ENCODE data around the gene CAMK1D.
A peak's percentile ranks its signal among the peaks of the same experiment; 100 is the strongest.

The CAMK1D gene

GRCh38 chr10:12405342-12406320 lies 56.3 kb downstream of the CAMK1D start:
- no peak for DNase-seq

- no peak for DNase-seq
These were observed 57.5 kb downstream of the CAMK1D start for GRCh38 chr10:12406764-12407400.

DNA sequence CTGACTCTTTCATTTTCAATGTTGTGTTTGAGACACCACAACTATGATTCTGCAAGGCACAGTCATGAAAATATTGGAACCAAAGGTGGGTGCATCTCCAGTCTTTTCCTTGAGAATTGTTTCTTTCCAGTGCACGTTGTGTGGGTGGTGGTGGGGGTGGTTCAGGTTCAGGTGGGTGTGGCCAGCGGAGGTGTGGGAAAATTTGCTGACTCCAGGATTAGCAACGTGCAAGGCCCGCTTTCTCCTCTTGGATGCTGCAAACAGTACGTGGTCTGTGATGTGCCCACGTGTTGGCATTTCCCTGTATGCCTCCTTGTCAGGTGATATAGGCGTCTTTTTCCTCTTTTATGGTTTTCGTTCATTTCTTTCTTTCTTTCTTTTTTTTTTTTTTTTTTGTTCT lies 59.1 kb downstream of the CAMK1D start:
- DNase-seq: no peak

GRCh38 chr10:12409161-12409560 lies 59.8 kb downstream of the CAMK1D start:
- DNase-seq: no peak

DNA sequence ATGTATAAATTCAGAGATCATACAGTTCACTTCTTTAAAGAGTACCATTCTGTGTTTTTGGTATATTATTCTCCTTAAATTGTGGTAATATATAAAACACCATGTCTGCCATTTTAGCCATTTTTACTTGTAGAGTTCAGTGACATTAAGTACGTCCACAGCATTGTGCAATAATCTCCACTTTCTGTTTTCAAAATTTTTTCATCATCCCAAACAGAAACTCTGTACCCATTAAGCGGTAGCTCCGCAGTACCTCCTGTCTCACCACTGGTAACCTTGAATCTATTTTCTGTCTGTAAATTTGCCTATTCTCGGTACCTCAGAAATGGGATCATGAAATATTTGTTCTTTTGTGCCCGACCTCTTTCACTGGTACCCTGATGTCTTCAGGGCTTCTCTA lies 60.3 kb downstream of the CAMK1D start:
- no peak for DNase-seq

- DNase-seq: peak; percentile 8
These were observed 63.5 kb downstream of the CAMK1D start for GRCh38 chr10:12412666-12413368.

GRCh38 chr10:12413369-12413711 lies 64.0 kb downstream of the CAMK1D start:
- no peak for DNase-seq

- no peak for DNase-seq
These were observed 65.1 kb downstream of the CAMK1D start for GRCh38 chr10:12414278-12414989.

GRCh38 chr10:12416344-12417050 lies 67.2 kb downstream of the CAMK1D start:
- DNase-seq: no peak

DNA sequence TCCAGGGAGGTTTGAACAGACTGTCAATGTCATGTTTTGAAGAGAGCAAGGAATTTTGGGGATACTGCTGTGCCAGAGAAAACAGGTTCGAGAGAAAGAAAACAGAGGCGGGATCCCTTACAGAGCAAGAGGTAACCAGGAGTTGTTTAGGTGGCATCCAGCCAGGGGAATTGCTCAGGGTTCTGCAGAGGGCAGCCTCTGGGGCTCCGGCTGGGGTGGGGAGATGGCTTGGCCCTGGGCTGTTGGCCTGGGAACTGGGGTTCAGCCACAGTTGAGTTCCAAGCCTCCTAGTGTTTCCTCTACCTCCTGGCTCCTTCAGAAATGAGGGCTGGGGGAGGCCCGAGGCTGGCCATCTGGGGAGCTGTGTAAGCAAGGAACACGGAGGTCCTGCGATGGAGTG lies 68.0 kb downstream of the CAMK1D start:
- no peak for DNase-seq

DNA sequence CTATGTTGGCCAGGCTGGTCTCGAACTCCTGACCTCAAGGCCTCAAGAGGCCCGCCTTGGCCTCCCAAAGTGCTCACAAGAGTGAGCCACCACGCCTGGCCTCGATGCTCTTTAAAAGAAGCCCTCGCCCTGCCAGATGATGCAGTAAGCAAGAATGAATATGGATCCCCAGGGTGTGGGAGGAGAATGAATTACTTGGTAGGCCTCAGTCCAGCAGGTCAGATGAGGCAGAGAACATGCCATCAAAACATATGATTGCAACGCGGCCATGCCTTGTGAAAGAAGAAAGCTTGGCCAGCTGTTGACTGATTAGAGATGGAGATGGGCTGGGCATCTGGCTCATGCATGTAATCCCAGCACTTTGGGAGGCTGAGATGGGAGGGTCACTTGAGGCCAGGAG lies 68.7 kb downstream of the CAMK1D start:
- no peak for DNase-seq

- DNase-seq: no peak
These were observed 69.4 kb downstream of the CAMK1D start for GRCh38 chr10:12418725-12419261.

DNA sequence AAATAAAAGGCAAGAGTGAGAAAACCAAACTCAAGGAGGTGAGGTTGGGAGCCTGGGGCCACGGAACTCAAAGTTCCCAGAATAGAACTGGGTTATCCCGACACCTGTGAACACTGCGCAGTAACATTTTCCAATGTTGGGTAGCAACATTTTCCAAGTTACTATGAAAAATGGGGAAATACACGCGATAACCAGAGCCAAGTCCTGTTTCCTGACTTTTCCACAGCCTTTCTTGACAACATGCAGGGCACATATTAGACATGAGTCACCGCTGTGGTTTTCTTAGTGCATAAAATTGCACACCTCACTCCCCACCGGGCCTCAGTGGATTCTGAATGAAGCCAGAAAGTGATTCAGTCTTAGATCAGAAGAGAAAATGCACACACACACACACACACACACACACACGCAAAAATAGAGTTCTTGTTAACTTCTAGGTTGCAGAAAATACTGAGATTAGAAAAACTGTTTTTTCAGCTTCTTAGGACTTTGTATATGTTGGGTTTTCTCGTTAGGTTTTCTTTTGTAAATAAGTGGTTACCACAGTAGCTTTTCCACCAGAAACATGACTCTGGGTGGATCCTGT lies 70.0 kb downstream of the CAMK1D start:
- peak; percentile 54 for DNase-seq

GRCh38 chr10:12420530-12421120 lies 71.3 kb downstream of the CAMK1D start:
- DNase-seq: no peak

DNA sequence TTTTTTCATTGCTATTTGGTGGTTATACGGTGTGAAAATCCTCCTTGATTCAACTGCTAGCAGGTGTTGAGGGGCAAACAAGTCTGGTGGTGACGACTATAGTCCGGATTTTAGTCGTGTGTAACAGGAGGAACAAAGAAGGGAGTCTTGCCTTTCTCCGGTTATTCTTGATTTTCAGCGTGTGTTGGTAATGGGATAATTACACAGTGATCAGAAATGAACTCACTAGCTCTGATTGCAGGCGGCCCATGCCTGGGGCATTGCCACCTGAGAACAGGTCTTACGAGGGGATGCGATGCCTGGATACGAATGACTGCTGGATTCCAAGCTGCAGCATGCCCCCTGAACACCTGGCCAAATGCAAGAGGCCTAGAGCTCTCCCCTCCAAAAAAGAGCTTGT lies 72.8 kb downstream of the CAMK1D start:
- no peak for DNase-seq

GRCh38 chr10:12423896-12424295 lies 74.5 kb downstream of the CAMK1D start:
- DNase-seq: no peak

- no peak for DNase-seq
These were observed 77.9 kb downstream of the CAMK1D start for GRCh38 chr10:12427276-12427675.

DNA sequence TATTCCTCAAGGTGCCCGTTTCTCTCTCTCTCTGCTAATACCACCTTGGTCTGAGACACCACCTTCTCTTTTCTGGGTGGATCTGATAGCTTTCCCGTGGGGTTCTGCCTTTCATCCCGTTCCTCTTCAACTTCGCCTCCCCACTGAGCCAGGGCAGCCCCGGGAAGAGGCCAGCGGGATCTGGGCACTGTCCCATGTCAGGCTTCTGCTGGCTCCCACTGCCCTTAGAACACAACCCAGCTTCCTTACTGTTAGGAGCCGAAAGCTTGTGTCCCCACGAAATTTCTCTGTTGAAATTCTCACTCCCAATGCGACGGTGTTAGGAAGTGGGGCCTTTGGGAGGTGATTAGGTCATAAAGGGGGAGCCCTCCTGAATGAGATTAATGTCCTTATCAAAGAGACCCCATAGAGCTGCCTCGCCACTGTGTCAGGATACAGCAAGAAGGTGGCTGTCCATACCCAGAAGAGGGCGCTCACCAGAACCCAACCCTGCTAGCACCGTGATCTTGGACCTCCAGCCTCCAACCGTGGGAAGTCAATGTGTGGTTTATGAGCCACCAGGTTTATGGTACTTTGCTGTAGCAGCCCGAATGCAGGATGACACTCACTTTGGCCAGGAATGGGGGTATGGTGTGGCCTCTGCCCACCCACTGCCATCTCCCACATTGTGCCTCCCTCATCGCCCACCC lies 79.2 kb downstream of the CAMK1D start:
- no peak for DNase-seq

DNA sequence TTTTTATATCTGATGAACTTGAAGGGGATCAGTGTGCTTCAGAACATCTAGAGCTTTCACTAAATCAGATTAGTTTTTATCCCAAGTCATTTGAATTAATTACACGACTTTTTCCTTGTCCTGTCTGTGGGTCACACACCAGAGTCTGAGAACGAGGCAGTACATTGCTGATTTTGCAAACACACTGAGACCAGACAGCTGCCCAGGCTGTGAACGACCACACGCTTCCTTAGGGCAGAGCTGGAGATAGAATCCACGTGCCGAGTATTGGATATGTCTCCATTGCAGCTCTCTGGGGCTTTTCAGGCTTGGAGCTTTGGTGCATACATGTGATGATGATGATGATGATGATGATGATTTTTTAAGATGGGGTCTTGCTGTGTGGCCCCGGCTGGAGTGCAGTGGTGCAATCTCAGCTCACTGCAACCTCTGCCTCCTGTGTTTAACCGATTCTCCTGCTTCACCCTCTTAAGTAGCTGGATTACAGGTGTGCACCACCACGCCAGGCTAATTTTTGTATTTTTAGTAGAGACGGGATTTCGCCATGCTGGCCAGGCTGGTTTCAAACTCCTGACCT lies 81.1 kb downstream of the CAMK1D start:
- no peak for DNase-seq

All from stimulated activated CD4-positive, alpha-beta T cell treated with anti-CD3 and anti-CD28 coated beads, Interleukin-12 subunit alpha, Interleukin-12 subunit beta, amount 100 ng/mL, for 4 hours (primary cell).